NCI-H1417 treated with DMSO at 0.1 percent for 48 hours (cell line): ENCODE measurements around the gene ALDH3A2.

Experiments
- DNase-seq: peaks from one replicate; lab custom pipeline; 2025; lab: John Stamatoyannopoulos, UW

The ALDH3A2 gene

GRCh38 chr17:19714542-19715411 is 66.2 kb downstream of the ALDH3A2 start:
- no peak for DNase-seq

GRCh38 chr17:19716108-19717030 is 67.8 kb downstream of the ALDH3A2 start, which contains the start of gene SLC47A2:
Gene SLC47A2 (minus strand): TSS chr17:19716584. CDS start chr17:19716555, 29 bp downstream.
- DNase-seq, result no peak

GRCh38 chr17:19717031-19717360 is 68.4 kb downstream of the ALDH3A2 start:
- DNase-seq, result no peak

GRCh38 chr17:19717411-19717908 is 68.9 kb downstream of the ALDH3A2 start:
- DNase-seq, result no peak

- DNase-seq, result no peak
Observed at GRCh38 chr17:19718041-19718612, 69.6 kb downstream of the ALDH3A2 start.

- DNase-seq, result no peak
Observed at GRCh38 chr17:19718613-19719354, 70.2 kb downstream of the ALDH3A2 start.

- DNase-seq, result no peak
Observed at GRCh38 chr17:19719355-19720209, 71.0 kb downstream of the ALDH3A2 start.

GRCh38 chr17:19720210-19720475 is 71.6 kb downstream of the ALDH3A2 start:
- no peak for DNase-seq

- DNase-seq, result no peak
Observed at GRCh38 chr17:19720631-19721426, 72.3 kb downstream of the ALDH3A2 start.

GRCh38 chr17:19723964-19724363 is 75.4 kb downstream of the ALDH3A2 start:
- no peak for DNase-seq

GRCh38 chr17:19724501-19725420 is 76.2 kb downstream of the ALDH3A2 start:
- no peak for DNase-seq

GRCh38 chr17:19725486-19725885 is 76.9 kb downstream of the ALDH3A2 start:
- no peak for DNase-seq

- DNase-seq, result no peak
Observed at GRCh38 chr17:19726631-19727376, 78.3 kb downstream of the ALDH3A2 start.
